A172 (cell line): ENCODE data around the gene FAM241A. TPM values are rescaled to one million over a fixed set of nuclear protein-coding genes. Genes with fewer than 3 reads are reported as not detected.

ENCODE experiments used
- DNase-seq: peaks from one replicate; pipeline ENCODE4 v3.0.0-alpha.2; 2015; ENCODE audit warnings: low spot score
- total RNA-seq: library from RNA; depleted of rRNA; stranded (reverse); fragments of >200 nt; shearing (Covaris generic); gene quantifications from 2 replicates; pipeline ENCODE4 v1.2.3, GENCODE V29; 2014; rRNA removed

FAM241A gene
- total RNA-seq, 1 experiment from 2014 or later: 0.62 TPM

DNA sequence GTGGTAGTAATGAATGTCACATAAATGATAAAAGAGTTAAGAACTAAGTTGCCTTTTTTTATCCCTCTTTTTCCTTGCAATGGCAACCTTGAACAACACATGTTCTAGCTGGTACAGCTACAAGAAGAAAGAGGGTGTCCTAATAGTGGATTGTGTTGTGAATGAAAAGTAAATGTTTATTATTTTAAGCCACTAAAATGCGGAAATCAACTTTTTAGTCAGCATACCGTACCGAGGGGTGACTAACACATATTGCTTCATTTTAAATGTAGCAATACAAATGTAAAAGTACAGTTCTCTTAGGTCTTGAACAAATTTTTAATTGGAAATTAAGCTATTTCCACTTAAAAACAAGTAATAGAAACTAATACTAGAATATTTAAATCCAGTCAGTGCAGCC lies 68.6 kb downstream of the FAM241A start:
- DNase-seq: peak; percentile 11

DNA sequence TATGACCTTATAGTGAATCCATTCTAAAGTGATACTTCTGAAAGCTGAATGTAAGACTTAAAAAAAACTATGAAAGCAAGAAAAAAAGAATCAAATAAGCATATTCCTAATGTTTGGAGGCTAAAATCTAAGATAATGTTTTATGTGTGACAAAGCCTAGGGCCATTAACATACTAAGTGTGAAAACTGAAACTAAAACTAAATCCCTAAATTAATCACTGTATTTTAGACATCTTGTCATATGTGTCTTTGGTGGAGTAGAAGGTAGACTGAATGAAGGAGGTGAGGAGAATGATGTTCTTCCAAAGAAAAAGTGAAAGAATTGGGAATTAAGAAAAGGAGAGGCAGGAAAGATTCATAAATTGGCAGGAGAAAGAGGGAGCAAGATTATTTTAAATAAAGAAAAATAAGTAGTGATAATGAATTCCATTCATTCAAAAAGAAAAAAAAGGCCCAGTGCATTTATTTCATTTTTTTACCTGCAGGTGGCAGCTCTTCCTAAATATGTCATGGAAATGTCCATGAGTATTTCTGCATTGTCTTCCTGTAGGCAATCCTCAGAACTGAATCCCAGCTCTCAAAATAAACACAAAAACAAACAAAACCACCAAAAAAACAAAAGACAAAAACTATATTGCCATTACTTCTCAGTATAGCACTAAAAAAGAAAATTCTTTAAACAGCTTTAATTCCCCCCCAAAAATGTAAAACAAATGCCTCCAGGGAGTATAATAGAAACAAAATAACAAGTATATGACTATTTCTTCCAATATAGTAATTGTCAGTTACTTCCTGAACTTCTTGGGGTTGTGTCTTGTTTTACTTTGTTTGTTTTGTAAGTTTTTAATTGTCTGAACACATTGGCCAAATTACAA lies 69.4 kb downstream of the FAM241A start:
- DNase-seq: peak; percentile 45

GRCh38 chr4:112219826-112220366 lies 74.6 kb downstream of the FAM241A start:
- no peak for DNase-seq

GRCh38 chr4:112222219-112222955 lies 77.1 kb downstream of the FAM241A start:
- no peak for DNase-seq

- DNase-seq: no peak
These were observed 79.9 kb downstream of the FAM241A start for GRCh38 chr4:112225157-112225556.

DNA sequence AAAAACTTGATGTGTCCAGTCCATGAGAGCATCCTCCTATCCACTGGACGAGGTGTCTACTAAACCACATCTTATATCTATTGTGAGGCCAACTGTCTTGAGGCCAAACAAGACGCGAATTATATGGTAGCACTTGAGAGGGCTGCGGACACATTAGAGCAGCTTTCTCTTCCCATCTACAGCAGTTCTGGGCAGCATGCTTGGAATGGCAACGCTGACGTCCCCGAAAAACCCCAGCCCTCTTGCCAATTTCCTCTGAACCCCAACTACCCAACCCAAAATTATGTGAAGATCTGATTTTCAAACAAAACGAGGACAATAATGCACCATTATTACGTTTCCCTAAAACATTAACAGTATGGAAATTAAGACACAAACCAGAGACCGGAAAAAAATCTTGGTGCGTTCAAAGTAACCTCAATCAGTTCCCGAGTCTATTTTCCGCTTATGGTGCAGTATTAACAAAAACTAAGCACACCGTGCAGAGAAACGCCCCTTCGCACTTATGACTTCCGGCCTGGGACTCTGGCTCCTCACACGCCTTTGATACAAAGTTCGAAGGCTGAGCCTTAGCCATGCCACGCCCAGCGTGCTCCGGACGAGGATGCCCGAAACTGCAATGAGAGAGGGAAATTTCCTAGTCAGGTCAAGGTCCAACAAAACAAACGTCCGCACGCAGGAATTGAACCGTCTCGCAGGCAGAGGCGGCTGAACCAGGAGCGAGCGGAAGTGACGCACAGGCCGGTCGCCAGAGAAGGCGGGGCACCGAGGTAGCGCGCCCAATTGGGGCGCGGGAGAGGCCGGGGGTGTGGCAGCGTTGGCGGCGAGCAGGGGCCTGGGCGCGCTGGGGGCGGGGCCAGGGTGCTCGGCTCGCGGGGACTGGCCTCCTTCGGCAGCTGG lies 85.9 kb downstream of the FAM241A start:
- DNase-seq: peak; percentile 94

DNA sequence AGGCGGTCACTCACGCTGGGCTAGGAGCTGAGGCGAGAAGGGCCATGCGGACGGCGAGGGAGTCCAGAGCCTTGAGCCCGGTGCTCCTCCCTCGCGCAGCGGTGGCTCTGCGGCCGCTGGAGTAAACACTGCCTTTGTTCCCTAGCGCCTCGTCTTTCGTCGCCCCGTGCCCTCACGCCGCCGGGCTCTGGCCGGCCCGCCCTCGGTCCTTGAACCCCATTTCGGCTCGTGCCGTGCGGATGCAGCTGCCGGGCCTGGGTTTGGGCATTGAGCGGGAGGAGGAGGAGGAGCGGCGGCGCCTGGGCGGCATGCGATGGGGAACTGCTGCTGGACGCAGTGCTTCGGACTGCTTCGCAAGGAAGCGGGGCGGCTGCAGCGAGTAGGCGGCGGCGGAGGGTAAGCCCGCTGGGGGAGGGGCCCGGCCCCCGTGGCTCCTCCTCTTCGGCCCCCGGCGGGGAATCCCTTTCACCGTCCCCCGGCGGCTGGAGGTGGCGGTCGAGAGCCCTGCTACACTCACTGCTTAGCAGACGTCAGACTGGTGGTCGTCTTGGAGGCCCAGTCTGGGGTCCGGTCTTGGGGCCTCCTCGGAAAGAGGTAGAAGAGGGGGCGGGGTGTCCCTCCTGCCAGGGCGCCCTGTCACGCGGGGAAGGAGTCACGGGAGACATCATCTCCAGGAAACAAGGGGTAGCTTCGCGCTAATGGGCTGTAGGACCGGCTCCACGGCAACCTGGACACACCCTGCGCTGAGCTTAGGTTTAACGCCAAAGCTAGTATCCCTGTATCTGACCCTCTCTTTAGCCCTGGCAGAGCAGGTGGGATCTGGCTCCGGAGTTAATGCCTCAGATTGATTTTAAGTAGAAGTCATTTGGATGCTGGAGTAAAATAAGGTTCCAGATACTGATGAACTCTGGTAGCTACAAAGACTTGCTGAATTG lies 86.8 kb downstream of the FAM241A start, which contains the start of gene AP1AR:
Gene AP1AR, plus strand, starts transcription at position 9 of the 935 bp plus-strand sequence. Its CDS starts 305 bp downstream, at position 314.
- DNase-seq: peak; percentile 68

- peak; percentile 79 for DNase-seq
These were observed 89.8 kb downstream of the FAM241A start for GRCh38 chr4:112234952-112235609.

DNA sequence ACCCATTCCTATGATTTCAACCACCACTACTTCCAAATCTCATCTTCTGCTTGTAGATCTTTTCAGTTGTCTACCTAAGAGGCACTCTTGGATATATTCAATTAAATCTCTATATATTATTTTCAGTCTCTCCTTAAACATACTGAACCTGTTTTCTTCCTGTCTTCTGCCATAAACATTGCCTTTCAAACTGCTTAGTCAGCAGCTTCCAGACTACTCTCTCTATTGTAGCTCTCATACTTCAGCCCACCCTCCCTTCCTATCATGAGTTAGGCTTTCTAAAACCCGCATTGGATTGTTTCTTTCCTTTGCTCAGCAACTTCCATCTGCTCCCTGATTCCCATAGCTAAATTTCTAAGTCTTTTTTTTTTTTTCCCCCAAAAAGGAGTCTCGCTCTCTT lies 90.8 kb downstream of the FAM241A start:
- DNase-seq: no peak

- DNase-seq: no peak
These were observed 93.6 kb downstream of the FAM241A start for GRCh38 chr4:112238833-112239232.

Other genes with a start within 250 kb of the FAM241A start
- gene AP1AR, start 86.3 kb downstream of the FAM241A start, total RNA-seq: 23.2 and 32.9 TPM in 2 replicates
- gene TIFA, start 140.4 kb downstream of the FAM241A start, total RNA-seq: 8.4 and 9.5 TPM in 2 replicates
- gene ALPK1, start 151.9 kb downstream of the FAM241A start, total RNA-seq: 8.8 and 11.6 TPM in 2 replicates